HG03432 (cell line): ENCODE results near the gene GLCE.

ENCODE experiments used
- ATAC-seq: cut with Tn5 transposase; IDR thresholded peaks from one replicate; pipeline ENCODE4 v1.9.1; 2021; ENCODE audit warnings: mild to moderate bottlenecking, moderate library complexity; ENCODE audit not compliant: unreplicated experiment

GLCE gene

DNA sequence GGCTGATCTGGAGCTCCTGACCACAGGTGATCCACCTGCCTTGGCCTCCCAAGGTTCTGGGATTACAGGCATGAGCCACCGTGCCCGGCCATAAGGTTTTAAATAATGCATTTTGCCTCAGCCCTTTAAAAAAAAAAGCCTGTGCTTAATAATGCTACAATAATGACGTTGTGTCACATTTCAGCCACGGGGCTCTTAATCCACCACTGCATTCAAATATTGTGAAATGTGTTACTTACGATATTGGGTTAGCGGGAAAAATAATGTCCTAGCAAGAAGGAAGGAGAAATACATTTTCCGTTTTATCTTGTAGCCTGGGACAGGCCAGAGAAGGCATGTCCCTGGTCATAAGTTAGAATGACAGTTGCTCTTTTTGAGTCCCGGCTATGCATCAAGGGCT, 155.9 kb downstream of the GLCE start:
- ATAC-seq = no peak

DNA sequence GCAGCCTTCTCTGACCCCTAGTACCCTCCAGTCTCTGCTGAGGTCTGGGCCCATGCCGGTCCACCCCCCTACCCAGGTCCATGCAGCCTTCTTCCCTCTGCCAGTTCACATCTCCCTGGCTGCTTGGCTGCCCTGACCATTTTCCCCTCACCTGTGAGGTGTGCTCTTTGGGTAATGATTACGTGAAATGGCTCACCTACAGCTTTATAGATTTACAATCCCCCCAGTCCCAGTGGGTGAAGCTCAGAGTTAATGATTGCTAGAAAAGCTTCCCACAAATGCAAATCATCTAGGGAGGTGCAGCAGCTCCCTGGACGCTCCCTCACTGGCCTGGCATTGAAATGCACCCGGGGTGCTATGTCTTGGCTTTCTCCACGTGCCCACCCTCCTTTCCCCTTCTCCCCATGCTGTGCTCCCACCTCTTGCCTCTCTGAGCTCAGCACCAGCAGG, 157.0 kb downstream of the GLCE start:
- no peak for ATAC-seq

DNA sequence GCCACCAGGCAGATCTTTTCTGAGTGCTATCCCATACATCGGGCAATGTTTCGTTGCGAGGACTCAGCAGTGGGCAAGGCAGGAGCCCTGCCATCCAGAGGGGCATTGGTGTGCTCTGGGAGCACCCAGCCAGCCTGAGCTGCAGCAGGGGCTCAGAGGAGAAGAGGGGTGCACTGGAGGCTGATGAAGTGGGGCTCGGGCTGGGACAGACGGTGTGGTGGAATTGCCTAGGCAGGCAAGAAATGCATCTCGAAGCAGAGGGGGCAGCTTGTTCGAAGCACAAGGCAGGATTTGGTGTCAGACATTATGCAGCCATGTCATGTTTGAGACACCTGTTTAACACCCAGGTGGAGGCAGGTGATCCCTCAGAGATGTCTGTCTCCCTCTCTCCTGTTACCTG, 157.6 kb downstream of the GLCE start:
- no peak for ATAC-seq

DNA sequence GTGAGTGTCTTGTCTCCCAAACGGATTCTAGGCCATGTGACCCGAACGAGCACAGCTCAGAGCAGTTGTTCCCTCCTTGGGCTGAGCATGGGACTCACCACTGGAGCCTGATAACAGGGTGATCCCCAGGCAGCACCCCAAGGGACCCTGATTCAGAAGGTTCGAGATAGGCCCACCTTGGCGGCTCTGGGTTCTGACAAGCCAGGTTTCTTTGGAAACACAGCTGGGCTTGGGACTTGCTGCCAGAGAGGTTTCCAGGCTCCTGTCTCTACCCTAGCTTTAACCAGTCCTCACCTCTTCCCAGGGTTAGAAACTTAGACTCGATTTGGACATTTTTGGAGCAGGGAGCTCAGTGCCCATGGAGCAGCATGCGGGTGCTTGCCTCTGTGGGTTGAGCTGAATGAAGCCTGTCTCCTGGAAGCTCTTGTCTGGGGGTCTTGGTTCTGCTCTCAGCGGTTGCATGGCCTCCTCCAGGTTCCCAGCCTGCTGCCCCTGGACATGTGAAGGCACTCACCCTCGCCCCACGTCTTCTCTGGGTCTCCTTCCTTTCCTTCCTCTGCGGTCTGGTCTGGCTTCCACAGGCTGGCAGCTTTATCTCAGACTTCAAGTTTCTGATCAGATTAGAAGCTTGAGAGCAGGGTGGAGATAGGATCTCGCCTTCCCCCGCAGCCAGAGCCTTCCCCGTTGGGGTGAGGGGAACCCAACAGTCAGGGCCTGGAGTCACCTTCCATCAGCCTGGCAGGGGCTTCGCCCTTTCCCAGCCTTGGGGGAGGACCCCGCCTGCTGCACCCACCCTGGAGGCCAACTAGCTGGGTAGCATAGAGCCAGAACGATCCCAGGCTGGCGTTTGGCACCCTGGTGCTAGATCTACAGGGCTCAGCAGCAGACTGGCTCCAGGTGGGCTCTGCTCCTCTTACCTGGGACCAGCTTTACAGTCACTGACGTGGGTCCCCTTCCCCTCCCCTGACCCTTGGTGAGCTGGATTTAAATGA, 159.2 kb downstream of the GLCE start:
- ATAC-seq = no peak

DNA sequence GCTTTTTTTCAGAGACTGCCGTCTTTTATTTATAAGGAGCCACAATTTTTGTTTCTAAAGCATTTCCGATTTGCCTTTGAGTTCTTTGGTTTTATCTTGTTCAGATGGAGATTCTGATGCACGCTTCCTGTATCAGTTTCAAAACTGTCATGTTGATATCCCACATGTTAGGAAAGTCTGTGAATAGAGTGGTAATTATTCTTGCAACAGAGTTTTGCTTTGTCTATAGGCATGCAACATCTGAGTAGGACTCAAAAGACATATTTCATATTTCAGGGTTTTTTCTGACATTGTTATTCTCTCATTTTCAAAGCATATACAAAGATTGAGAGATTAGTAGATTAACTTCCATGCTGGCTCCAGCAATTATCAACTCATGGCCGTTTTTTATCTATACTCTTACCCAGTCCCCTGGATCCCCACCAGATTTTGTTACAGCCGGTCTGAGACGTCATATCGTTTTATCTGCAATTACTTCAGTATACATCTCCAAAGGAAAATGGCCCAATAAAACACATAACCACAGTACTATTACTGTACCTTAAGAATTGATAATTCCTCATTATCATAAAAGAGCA, 160.6 kb downstream of the GLCE start:
- no peak for ATAC-seq
